PC-9 (cell line): Measurements from ENCODE around the gene OCA2.

Experiments
- CTCF ChIP-seq: fragments of 200-600 bp; sonication (generic); conservative IDR thresholded peaks from 2 replicates; pipeline ENCODE4 v1.6.1; 2017; ENCODE audit warnings: mixed run types, antibody characterized with exemption, mild to moderate bottlenecking, moderate library complexity
- EZH2 ChIP-seq: fragments of 200-600 bp; sonication (generic); IDR thresholded peaks from 2 replicates; pipeline ENCODE4 v1.8.0; 2017; ENCODE audit warnings: antibody characterized with exemption, low read depth

GRCh38 chr15:27889258-27889657 is 209.9 kb downstream of the OCA2 start:
- TF ChIP-seq CTCF (no peak), EZH2 (no peak)
